NCI-H1092 (cell line): Measurements from ENCODE around the gene ERMN.
"Not testable (repeated sequence)": the region's sequence is repeated elsewhere in the genome, so short reads cannot be mapped to it uniquely, and the experiment has no call there.

Source experiments
- DNase-seq: peaks from one replicate; lab custom pipeline; 2025; lab: John Stamatoyannopoulos, UW

The ERMN gene

GRCh38 chr2:157325786-157326185 lies at the start of gene ERMN:
Gene ERMN (minus strand): TSS chr2:157325824. CDS start chr2:157325642, 182 bp downstream.
- DNase-seq: no peak

GRCh38 chr2:157375384-157375783 lies 49.8 kb upstream of the ERMN start:
- DNase-seq: no peak

DNA sequence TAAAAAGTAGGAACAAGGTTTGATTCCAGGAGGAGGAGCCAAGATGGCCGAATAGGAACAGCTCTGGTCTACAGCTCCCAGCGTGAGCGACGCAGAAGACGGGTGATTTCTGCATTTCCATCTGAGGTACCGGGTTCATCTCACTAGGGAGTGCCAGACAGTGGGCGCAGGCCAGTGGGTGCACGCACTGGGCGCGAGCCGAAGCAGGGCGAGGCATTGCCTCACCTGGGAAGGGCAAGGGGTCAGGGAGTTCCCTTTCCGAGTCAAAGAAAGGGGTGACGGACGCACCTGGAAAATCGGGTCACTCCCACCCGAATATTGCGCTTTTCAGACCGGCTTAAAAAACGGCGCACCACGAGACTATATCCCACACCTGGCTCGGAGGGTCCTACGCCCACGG lies 42.9 kb upstream of the ERMN start:
- not testable (repeated sequence) for DNase-seq

GRCh38 chr2:157367704-157368103 lies 42.1 kb upstream of the ERMN start:
- no peak for DNase-seq

- DNase-seq: no peak
Measured at GRCh38 chr2:157364257-157364974, 38.8 kb upstream of the ERMN start.

GRCh38 chr2:157363612-157364101 lies 38.0 kb upstream of the ERMN start:
- no peak for DNase-seq

DNA sequence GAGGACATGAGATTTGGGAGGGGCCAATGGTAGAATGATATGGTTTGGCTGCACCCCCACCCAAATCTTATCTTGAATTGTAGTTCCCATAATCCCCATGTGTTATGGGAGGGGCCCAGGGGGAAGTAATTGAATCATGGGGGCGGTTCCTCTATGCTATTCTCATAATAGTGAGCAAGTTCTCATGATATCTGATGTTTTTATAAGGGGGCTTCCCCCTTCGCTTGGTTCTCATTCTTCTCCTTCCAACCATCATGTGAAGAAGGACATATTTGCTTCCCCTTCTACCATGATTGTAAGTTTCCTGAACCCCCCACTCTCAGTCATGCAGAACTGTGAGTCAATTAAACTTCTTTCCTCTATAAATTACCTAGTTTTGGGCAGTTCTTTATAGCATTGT lies 37.0 kb upstream of the ERMN start:
- no peak for DNase-seq

- no peak for DNase-seq
Measured at GRCh38 chr2:157361526-157361925, 35.9 kb upstream of the ERMN start.

DNA sequence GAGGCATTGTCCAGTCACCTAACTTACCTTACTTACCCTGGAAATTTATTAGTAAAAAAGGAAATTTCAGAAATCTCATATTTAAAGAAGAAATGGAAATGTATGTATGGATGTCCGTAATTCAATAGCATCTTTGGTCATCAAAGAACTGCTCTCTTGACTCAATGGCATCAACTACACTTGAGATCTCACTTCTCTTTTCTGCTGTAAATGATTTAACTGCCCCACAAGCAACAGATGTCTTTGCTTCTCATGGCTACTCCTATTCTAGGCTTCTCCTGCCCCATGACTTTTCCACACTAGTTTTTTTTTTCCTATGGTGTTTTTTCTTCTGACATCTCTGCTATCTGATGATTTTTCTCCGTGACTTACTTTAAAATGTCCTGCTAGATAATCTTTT lies 34.0 kb upstream of the ERMN start:
- no peak for DNase-seq

GRCh38 chr2:157355618-157356017 lies 30.0 kb upstream of the ERMN start:
- no peak for DNase-seq

DNA sequence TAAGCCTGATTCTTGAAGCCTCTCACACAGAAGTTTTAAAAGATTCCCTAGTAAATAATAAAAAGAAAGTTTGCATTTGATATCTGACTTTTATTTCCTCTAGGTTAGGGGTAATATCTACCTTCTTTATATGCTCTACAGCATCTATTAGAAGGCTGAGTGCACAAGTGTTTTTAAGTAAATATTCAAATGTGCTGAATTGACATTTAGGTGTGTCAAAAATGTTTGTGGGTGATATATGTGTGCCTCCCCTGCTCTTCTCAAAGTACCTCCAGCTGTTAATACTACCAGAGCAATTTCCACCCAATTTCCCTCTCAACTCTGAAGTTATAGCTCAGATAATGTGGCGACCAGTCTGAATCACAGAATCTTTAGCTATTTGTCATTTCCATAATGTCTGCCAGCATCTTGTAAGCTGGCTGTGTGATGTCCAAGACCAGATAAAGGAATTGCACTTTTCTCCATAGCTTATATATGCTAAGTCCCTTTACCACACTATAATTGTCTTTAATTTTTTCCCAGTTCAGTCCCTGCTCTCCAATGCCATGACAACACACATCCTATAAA lies 24.4 kb upstream of the ERMN start:
- no peak for DNase-seq

- DNase-seq: no peak
Measured at GRCh38 chr2:157348291-157348921, 22.8 kb upstream of the ERMN start.

DNA sequence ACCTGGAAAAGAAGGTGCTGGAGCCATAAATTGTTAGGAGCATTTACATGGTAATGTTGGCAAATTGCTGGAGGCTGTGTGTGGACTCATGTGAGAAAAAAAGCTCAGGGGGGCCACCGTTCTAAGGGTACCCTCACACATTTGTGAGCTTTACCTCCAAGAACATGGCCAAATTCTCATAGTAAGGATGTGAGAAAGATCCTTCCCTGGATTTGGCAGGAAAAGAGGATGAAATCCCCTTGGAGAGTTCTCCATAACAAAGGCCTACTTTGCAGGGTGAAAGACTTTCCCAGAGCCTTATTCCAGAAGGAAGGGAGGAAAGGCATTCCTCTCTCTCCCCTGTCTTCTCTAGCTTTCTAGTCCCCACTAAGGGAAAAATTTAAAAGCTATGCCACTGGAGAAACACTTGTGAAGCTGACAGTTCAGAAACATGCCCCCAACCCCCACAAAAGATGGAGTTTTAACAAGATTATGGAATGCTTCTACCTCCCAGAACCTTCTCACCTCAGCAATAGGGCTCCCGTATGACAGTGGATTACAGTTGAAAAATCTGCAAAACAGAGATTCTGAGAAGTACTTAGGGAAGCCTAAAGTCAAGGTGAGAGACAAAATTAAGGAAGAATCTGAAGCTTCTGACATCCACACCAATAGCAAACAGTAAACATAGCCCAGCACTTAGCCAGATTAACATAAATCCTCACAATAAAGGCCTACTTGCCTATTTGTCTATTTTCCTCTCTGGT lies 20.2 kb upstream of the ERMN start:
- DNase-seq: no peak

- not testable (repeated sequence) for DNase-seq
Measured at GRCh38 chr2:157341381-157341780, 15.8 kb upstream of the ERMN start.

GRCh38 chr2:157339965-157340655 lies 14.5 kb upstream of the ERMN start:
- DNase-seq: no peak

DNA sequence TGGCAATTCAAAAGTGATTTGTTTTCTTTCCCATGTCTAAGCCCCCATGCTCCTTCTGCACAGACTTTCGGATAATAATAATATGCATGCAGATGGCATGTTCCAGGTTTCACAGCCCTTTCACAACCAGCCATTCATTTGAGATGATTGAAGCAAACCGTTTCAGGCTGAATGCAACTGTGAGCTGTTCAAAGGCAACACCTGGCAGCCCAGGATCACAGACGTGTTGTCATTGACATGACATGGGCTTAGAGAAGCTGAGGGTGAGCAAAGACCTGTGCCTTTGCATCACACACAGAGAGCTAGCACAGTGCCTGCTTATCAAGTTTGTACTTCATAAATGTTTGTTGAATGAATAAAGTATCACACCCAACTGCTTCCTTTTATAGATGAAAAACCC lies 12.4 kb upstream of the ERMN start:
- DNase-seq: no peak

DNA sequence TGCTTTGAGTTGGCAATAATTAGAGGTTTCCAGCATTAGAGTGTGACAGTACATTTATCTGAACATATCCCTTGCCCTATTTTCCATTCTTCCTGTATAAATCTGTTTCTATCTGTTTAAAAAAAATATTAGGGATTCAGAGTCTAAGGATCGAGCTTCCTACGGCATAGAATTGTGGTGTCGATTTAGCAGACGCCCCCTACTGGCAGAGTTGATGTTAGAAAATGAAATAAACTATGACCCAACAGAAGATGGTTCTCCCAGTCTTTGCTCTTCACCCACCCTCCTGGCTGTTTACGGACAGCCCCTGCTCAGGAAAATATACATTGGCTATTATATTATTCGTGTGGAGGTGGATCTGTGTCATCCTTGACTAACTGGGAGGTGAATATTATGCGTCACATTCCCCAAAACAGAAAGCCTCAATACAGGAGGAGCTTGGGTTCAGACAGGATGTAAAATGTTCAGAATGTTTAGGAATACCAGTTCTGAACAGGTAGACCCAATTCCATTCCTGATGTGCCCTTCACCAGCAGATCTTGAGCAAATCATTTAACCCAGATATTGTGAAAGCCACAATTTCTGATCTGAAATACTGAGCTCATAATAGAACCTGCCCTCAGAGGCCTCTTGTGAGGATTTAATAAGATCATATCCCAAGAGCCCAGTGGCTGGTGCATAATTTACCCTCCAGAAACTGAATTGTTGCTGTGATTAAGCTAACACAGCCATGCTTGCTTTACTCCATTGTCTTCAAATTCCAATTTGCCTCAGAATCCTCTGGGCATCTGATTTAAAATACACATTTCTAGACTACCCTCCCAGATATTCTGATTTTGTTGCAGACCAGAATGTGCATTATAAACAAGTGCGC lies 10.8 kb upstream of the ERMN start:
- no peak for DNase-seq

GRCh38 chr2:157334797-157335196 lies 9.2 kb upstream of the ERMN start:
- no peak for DNase-seq

GRCh38 chr2:157334335-157334734 lies 8.7 kb upstream of the ERMN start:
- DNase-seq: no peak

- DNase-seq: no peak
Measured at GRCh38 chr2:157333304-157334047, 7.9 kb upstream of the ERMN start.
